Neural cell (in vitro differentiated cells): Measurements from ENCODE around the gene ZNF407. TPM values are rescaled to one million over a fixed set of nuclear protein-coding genes. Genes with fewer than 3 reads are reported as not detected.

Experiments
- H2AFZ ChIP-seq: fragments of 200-600, 300-800 bp; sonication (generic), shearing (Covaris generic); 2 replicates; pipeline ENCODE4 v1.6.0; 2014; ENCODE audit warnings: low read depth, mild to moderate bottlenecking, antibody characterized with exemption, low read length, moderate library complexity
- H3F3A ChIP-seq: fragments of 200-600 bp; shearing (Covaris generic); 2 replicates; pipeline ENCODE4 v1.6.1; 2016; ENCODE audit warnings: mild to moderate bottlenecking, moderate library complexity, mixed read lengths, antibody characterized with exemption, low read length; ENCODE audit not compliant: insufficient read depth, poor library complexity, severe bottlenecking
- H3K27ac ChIP-seq: fragments of 200-600, 300-800 bp; sonication (generic), shearing (Covaris generic); 2 replicates; pipeline ENCODE4 v1.5.1; 2014; ENCODE audit warnings: mild to moderate bottlenecking, low read length, moderate library complexity
- H3K27me3 ChIP-seq: fragments of 300-800, 200-600 bp; sonication (generic), shearing (Covaris generic); 2 replicates; pipeline ENCODE4 v1.6.0; 2014; ENCODE audit warnings: mild to moderate bottlenecking, low read depth, low read length, moderate library complexity; ENCODE audit not compliant: insufficient read depth
- H3K36me3 ChIP-seq: fragments of 300-800, 200-600 bp; sonication (generic), shearing (Covaris generic); 2 replicates; pipeline ENCODE4 v1.5.1; 2014; ENCODE audit warnings: mild to moderate bottlenecking, antibody characterized with exemption, low read length, moderate library complexity; ENCODE audit not compliant: insufficient read depth
- H3K4me2 ChIP-seq: fragments of 300-800, 200-600 bp; sonication (generic), shearing (Covaris generic); 2 replicates; pipeline ENCODE4 v1.6.0; 2014; ENCODE audit warnings: mild to moderate bottlenecking, low read length
- H3K4me3 ChIP-seq: fragments of 300-800, 200-600 bp; sonication (generic), shearing (Covaris generic); 2 replicates; pipeline ENCODE4 v1.5.1; 2014; ENCODE audit warnings: mild to moderate bottlenecking, low read length, moderate library complexity
- H3K79me2 ChIP-seq: fragments of 200-600 bp; shearing (Covaris generic); replicated peaks from 2 replicates; pipeline ENCODE4 v1.6.0; 2014; ENCODE audit warnings: mild to moderate bottlenecking, low read length, moderate library complexity; ENCODE audit not compliant: insufficient read depth
- H3K9ac ChIP-seq: fragments of 300-800, 200-600 bp; sonication (generic), shearing (Covaris generic); 2 replicates; pipeline ENCODE4 v1.6.1; 2016; ENCODE audit warnings: mild to moderate bottlenecking, low read length, mixed read lengths
- H3K9me2 ChIP-seq: fragments of 200-600 bp; shearing (Covaris generic); 2 replicates; pipeline ENCODE4 v1.6.1; 2016; ENCODE audit warnings: mild to moderate bottlenecking, low read length, mixed read lengths; ENCODE audit not compliant: insufficient read depth
- H3K9me3 ChIP-seq: fragments of 200-600, 300-800 bp; sonication (generic), shearing (Covaris generic); 2 replicates; pipeline ENCODE4 v1.6.1; 2016; ENCODE audit warnings: mild to moderate bottlenecking, mixed run types, low read length, moderate library complexity, mixed read lengths
- H4K20me1 ChIP-seq: fragments of 200-600 bp; shearing (Covaris generic); 2 replicates; pipeline ENCODE4 v1.6.1; 2016; ENCODE audit warnings: mild to moderate bottlenecking, mixed run types; ENCODE audit not compliant: insufficient read depth
- CTCF ChIP-seq: fragments of 450-650 bp; IDR thresholded peaks from 2 replicates; pipeline ENCODE4 v1.5.1; 2014; ENCODE audit warnings: antibody characterized with exemption, mild to moderate bottlenecking, moderate library complexity; ENCODE audit not compliant: poor library complexity, severe bottlenecking
- EP300 ChIP-seq: fragments of 450-650 bp; conservative IDR thresholded peaks from 2 replicates; pipeline ENCODE4 v1.6.1; 2014; ENCODE audit warnings: antibody characterized with exemption, mild to moderate bottlenecking, moderate library complexity; ENCODE audit not compliant: poor library complexity, severe bottlenecking
- EZH2 ChIP-seq: fragments of 200-600, 300-800 bp; shearing (Covaris generic), sonication (generic); IDR thresholded peaks from 2 replicates; pipeline ENCODE4 v1.6.1; 2014; ENCODE audit warnings: antibody characterized with exemption, low read length, borderline replicate concordance, mild to moderate bottlenecking; ENCODE audit not compliant: insufficient read depth, poor library complexity, severe bottlenecking
- MXI1 ChIP-seq: fragments of 450-650 bp; conservative IDR thresholded peaks from 2 replicates; pipeline ENCODE4 v1.6.1; 2014; ENCODE audit warnings: antibody characterized with exemption, mild to moderate bottlenecking; ENCODE audit not compliant: poor library complexity, severe bottlenecking
- POLR2AphosphoS5 ChIP-seq: IDR thresholded peaks from 2 replicates; pipeline ENCODE4 v1.6.1; 2012
- RAD21 ChIP-seq: fragments of 450-650 bp; conservative IDR thresholded peaks from 2 replicates; pipeline ENCODE4 v1.6.1; 2014; ENCODE audit warnings: antibody characterized with exemption, mild to moderate bottlenecking, moderate library complexity
- REST ChIP-seq: IDR thresholded peaks from 2 replicates; pipeline ENCODE4 v1.6.1; 2012; ENCODE audit warnings: borderline replicate concordance
- SMC3 ChIP-seq: fragments of 450-650 bp; conservative IDR thresholded peaks from 2 replicates; pipeline ENCODE4 v1.6.1; 2014; ENCODE audit warnings: antibody characterized with exemption, mild to moderate bottlenecking, moderate library complexity; ENCODE audit not compliant: poor library complexity
- TAF1 ChIP-seq: IDR thresholded peaks from 2 replicates; pipeline ENCODE4 v1.6.1; 2012; ENCODE audit warnings: low read depth
- polyA plus RNA-seq: library from polyadenylated mRNA; depleted of rRNA; stranded (reverse); fragments of >200 nt; gene quantifications from 2 replicates; pipeline ENCODE4 v1.2.3, GENCODE V29; 2014

ZNF407 gene
- polyA plus RNA-seq, 1 donor from 2014 or later, result 2.9 TPM

GRCh38 chr18:74608681-74609080 is 11.0 kb downstream of the ZNF407 start:
- Histone ChIP-seq H3K9me3 (no peaks in the 10 kb centered on the region), H3K9me2 (no peaks in the 10 kb centered on the region), H3F3A (no peaks in the 10 kb centered on the region), H3K4me3 (no peak overlapping the region), H3K4me2 (no peak overlapping the region), H3K27ac (no peak overlapping the region), H3K79me2 (no peaks in the 10 kb centered on the region), H3K36me3 (no peaks in the 10 kb centered on the region), H2AFZ (no peak overlapping the region), H3K27me3 (no peaks in the 10 kb centered on the region), H3K9ac (no peak overlapping the region), H4K20me1 (no peaks in the 10 kb centered on the region)
- TF ChIP-seq EP300 (no peak), EZH2 (no peak), CTCF (no peak), POLR2AphosphoS5 (no peak), RAD21 (no peak), TAF1 (no peak)

GRCh38 chr18:74609535-74609934 is 11.9 kb downstream of the ZNF407 start:
- H3K4me2 ChIP-seq, result no peak overlapping the region
- no peaks in the 10 kb centered on the region for H3F3A ChIP-seq
- H3K9me2 ChIP-seq, result no peaks in the 10 kb centered on the region
- no peak overlapping the region for H3K9ac ChIP-seq
- TF ChIP-seq RAD21 (no peak), EP300 (no peak), CTCF (no peak), EZH2 (no peak), REST (no peak), MXI1 (no peak), POLR2AphosphoS5 (no peak), SMC3 (no peak), TAF1 (no peak)
- no peak overlapping the region for H3K27ac ChIP-seq
- H4K20me1 ChIP-seq, result no peaks in the 10 kb centered on the region
- H2AFZ ChIP-seq, result no peak overlapping the region
- no peaks in the 10 kb centered on the region for H3K27me3 ChIP-seq
- no peaks in the 10 kb centered on the region for H3K79me2 ChIP-seq
- H3K9me3 ChIP-seq, result no peaks in the 10 kb centered on the region
- no peak overlapping the region for H3K4me3 ChIP-seq
- H3K36me3 ChIP-seq, result no peaks in the 10 kb centered on the region
